HepG2 (cell line): ENCODE measurements around the gene ZNF451. TPM values are rescaled to one million over a fixed set of nuclear protein-coding genes. Genes with fewer than 3 reads are reported as not detected.
A peak's percentile ranks its signal among the peaks of the same experiment; 100 is the strongest.

Source experiments
- AGO1 ChIP-seq: fragments of 200-400 bp; formaldehyde crosslinking; IDR thresholded peaks from 2 replicates; pipeline ENCODE4 v1.6.1; 2017; ENCODE audit warnings: mild to moderate bottlenecking, low read depth, low read length, moderate library complexity; ENCODE audit not compliant: poor library complexity, severe bottlenecking
- ATF2 ChIP-seq: sonication (generic); formaldehyde crosslinking; IDR thresholded peaks from 2 replicates; pipeline ENCODE4 v1.4.0; 2020; ENCODE audit warnings: missing genetic modification reagents
- CENPX ChIP-seq: sonication (generic); formaldehyde crosslinking; IDR thresholded peaks from 2 replicates; pipeline ENCODE4 v1.9.0; 2021; ENCODE audit warnings: mild to moderate bottlenecking, missing genetic modification reagents, moderate library complexity
- GATAD2A ChIP-seq: IDR thresholded peaks from 2 replicates; pipeline ENCODE4 v1.6.1; 2016
- HDAC2 ChIP-seq: sonication (generic); formaldehyde crosslinking; IDR thresholded peaks from 2 replicates; pipeline ENCODE4 v1.4.0; 2020; ENCODE audit warnings: missing genetic modification reagents
- HNRNPH1 ChIP-seq: fragments of 200-400 bp; formaldehyde crosslinking; optimal IDR thresholded peaks from 2 replicates; pipeline ENCODE3; 2017; ENCODE audit warnings: mild to moderate bottlenecking, low read depth, low read length
- HOMEZ ChIP-seq: IDR thresholded peaks from 2 replicates; pipeline ENCODE4 v1.6.1; 2016; ENCODE audit warnings: low read depth
- PAXIP1 ChIP-seq: sonication (generic); formaldehyde crosslinking; conservative IDR thresholded peaks from 2 replicates; pipeline ENCODE4 v1.4.0; 2020; ENCODE audit warnings: mild to moderate bottlenecking, missing genetic modification reagents, moderate library complexity
- RCOR2 ChIP-seq: IDR thresholded peaks from 2 replicates; pipeline ENCODE4 v1.6.1; 2016; ENCODE audit warnings: missing biosample characterization, missing genetic modification reagents
- RFXANK ChIP-seq: IDR thresholded peaks from 2 replicates; pipeline ENCODE4 v1.6.1; 2016
- SMARCE1 ChIP-seq: fragments of 450-650 bp; IDR thresholded peaks from 2 replicates; pipeline ENCODE4 v1.6.1; 2017; ENCODE audit warnings: borderline replicate concordance
- SOX5 ChIP-seq: IDR thresholded peaks from 2 replicates; pipeline ENCODE4 v1.6.1; 2016; ENCODE audit warnings: borderline replicate concordance
- TBX3 ChIP-seq: fragments of 450-650 bp; IDR thresholded peaks from 2 replicates; pipeline ENCODE4 v1.6.1; 2017; ENCODE audit warnings: antibody characterized with exemption, mild to moderate bottlenecking, inconsistent platforms, borderline replicate concordance
- TFDP2 ChIP-seq: sonication (generic); formaldehyde crosslinking; IDR thresholded peaks from 2 replicates; pipeline ENCODE4 v1.4.0; 2020; ENCODE audit warnings: missing genetic modification reagents
- ZBTB1 ChIP-seq: sonication (generic); formaldehyde crosslinking; IDR thresholded peaks from 2 replicates; pipeline ENCODE4 v1.4.0; 2020; ENCODE audit warnings: missing genetic modification reagents, borderline replicate concordance
- ZBTB42 ChIP-seq: sonication (generic); formaldehyde crosslinking; IDR thresholded peaks from 2 replicates; pipeline ENCODE4 v1.5.0; 2020; ENCODE audit warnings: mild to moderate bottlenecking, missing genetic modification reagents
- ZBTB43 ChIP-seq: sonication (generic); formaldehyde crosslinking; conservative IDR thresholded peaks from 2 replicates; pipeline ENCODE4 v1.4.0; 2020; ENCODE audit warnings: missing genetic modification reagents
- ZNF331 ChIP-seq: sonication (generic); formaldehyde crosslinking; IDR thresholded peaks from 2 replicates; pipeline ENCODE4 v1.4.0; 2020; ENCODE audit warnings: missing genetic modification reagents
- ZNF382 ChIP-seq: sonication (generic); formaldehyde crosslinking; IDR thresholded peaks from 2 replicates; pipeline ENCODE4 v1.5.0; 2020; ENCODE audit warnings: missing genetic modification reagents, mild to moderate bottlenecking, borderline replicate concordance
- ZNF496 ChIP-seq: sonication (generic); formaldehyde crosslinking; IDR thresholded peaks from 2 replicates; pipeline ENCODE4 v1.8.1; 2023; ENCODE audit warnings: mild to moderate bottlenecking, moderate library complexity, missing genetic modification reagents; ENCODE audit not compliant: insufficient replicate concordance
- ZNF616 ChIP-seq: sonication (generic); formaldehyde crosslinking; IDR thresholded peaks from 2 replicates; pipeline ENCODE4 v1.5.0; 2020; ENCODE audit warnings: low read depth, mild to moderate bottlenecking, missing genetic modification reagents
- polyA plus RNA-seq, 8 experiments: library from polyadenylated mRNA; depleted of rRNA in 3 of 8; stranded (reverse) in 7 of 8; unstranded in 1 of 8; fragments of >200 nt; fragmentation: Illumina TruSeq in 4 of 8; extraction: Trizol in 4 of 8; gene quantifications; 2 replicates each; pipeline versions ENCODE4 v1.2.1 to v1.2.3, GENCODE V29; 2011 to 2016; ENCODE audit warnings: low read depth in 4 of 8, missing spikeins in 1 of 8, mixed read lengths in 1 of 8; ENCODE audit not compliant: insufficient read depth in 1 of 8
- total RNA-seq, 5 experiments: library from RNA; depleted of rRNA; stranded (reverse); fragments of >200 nt; fragmentation: Illumina TruSeq; extraction: Trizol; gene quantifications; 2 replicates each; pipeline ENCODE4 v1.2.3, GENCODE V29; 2016; ENCODE audit warnings: low read depth in 1 of 5

The ZNF451 gene
- total and polyA plus RNA-seq, 2 of the 13 experiments (the other 11 are each of a cell fraction or from before 2014, with no cell fraction given), result 32.1 to 65.7 TPM

GRCh38 chr6:57089687-57090457 lies at the start of gene ZNF451 (continued):
- TF ChIP-seq SOX5 (CRISPR knock-in tag), result peak; percentile 52; the same call in 1 of the 2 replicates
- peak; percentile 39; the same call in 1 of the 2 replicates for TF ChIP-seq HOMEZ (CRISPR knock-in tag)
- peak; percentile 45; the same call in 1 of the 2 replicates for TF ChIP-seq RFXANK (CRISPR knock-in tag)
- peak; percentile 45; the same call in 1 of the 2 replicates for TF ChIP-seq ATF2
- TF ChIP-seq CENPX (CRISPR knock-in tag), result no peak
- TF ChIP-seq ZNF496 (CRISPR knock-in tag), result no peak
- TF ChIP-seq ZBTB43 (CRISPR knock-in tag), result 0 out of 2 replicates have a peak, but pooled peaks have one; percentile 17
- TF ChIP-seq HDAC2 (CRISPR knock-in tag), result peak; percentile 69; the same call in 1 of the 2 replicates
- peak; percentile 53 for TF ChIP-seq GATAD2A (CRISPR knock-in tag)
- TF ChIP-seq AGO1, result peak; percentile 79
- TF ChIP-seq ZNF382 (CRISPR knock-in tag), result no peak
- no peak for TF ChIP-seq HNRNPH1
- peak; percentile 47; the same call in 1 of the 2 replicates for TF ChIP-seq ZBTB42
- peak; percentile 73; the same call in 1 of the 2 replicates for TF ChIP-seq ZNF616 (CRISPR knock-in tag)
- TF ChIP-seq TBX3, result peak; percentile 50; the same call in 1 of the 2 replicates
- TF ChIP-seq PAXIP1 (CRISPR knock-in tag), result peak; percentile 72
- peak; percentile 98 for TF ChIP-seq TFDP2 (CRISPR knock-in tag)
- TF ChIP-seq ZNF331 (CRISPR knock-in tag), result peak; percentile 90; the same call in 1 of the 2 replicates
- no peak for TF ChIP-seq RCOR2 (CRISPR knock-in tag)
- no peak for TF ChIP-seq SMARCE1
- no peak for TF ChIP-seq ZBTB1 (CRISPR knock-in tag)
